GM19438 (cell line): ENCODE data around the gene STYK1.
"Not testable (repeated sequence)": the region's sequence is repeated elsewhere in the genome, so short reads cannot be mapped to it uniquely, and the experiment has no call there.

Source experiments
- ATAC-seq: cut with Tn5 transposase; IDR thresholded peaks from one replicate; pipeline ENCODE4 v1.9.1; 2021; ENCODE audit warnings: low read depth; ENCODE audit not compliant: unreplicated experiment

The STYK1 gene

GRCh38 chr12:10697156-10697555, 23.3 kb upstream of the STYK1 start:
- no peak for ATAC-seq

DNA sequence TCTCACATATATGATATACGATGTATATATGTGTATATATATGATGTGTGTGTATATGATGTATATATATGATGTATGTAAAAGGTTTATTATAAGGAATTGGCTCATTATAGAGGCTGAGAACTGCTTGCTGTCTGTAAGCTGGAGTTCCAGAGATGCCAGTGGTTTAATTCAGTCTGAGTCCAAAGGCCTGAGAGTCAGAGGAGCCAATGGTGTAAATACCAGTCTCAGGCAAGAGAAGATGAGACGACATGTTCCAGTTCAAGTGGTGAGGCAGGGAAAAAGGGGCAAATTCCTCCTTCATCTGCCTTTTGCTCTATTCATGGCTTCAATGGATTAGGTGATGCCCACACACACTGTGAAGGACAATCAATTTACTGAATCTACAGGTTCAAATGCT, 17.1 kb upstream of the STYK1 start:
- ATAC-seq: no peak

- ATAC-seq: no peak
These were observed 15.3 kb upstream of the STYK1 start for GRCh38 chr12:10689146-10689545.

DNA sequence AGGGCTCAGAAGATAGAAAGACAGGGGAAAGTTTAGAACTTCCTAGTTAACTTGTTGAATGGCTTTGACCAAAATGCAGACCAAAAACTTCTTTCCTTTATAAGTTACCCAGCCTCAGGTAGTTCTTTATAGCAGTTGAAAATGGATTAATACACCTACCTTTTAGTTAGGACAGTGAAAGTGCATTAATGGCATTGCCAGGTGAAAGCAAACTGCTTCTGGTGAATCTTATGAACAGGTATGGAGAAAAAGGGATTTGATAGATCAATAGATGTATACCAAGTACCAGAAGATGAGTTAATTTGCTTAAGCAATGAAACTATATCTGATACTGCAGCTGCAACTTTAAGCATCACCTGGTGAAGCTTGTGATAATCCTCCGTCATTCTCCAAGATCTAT, 14.2 kb upstream of the STYK1 start:
- ATAC-seq: no peak

DNA sequence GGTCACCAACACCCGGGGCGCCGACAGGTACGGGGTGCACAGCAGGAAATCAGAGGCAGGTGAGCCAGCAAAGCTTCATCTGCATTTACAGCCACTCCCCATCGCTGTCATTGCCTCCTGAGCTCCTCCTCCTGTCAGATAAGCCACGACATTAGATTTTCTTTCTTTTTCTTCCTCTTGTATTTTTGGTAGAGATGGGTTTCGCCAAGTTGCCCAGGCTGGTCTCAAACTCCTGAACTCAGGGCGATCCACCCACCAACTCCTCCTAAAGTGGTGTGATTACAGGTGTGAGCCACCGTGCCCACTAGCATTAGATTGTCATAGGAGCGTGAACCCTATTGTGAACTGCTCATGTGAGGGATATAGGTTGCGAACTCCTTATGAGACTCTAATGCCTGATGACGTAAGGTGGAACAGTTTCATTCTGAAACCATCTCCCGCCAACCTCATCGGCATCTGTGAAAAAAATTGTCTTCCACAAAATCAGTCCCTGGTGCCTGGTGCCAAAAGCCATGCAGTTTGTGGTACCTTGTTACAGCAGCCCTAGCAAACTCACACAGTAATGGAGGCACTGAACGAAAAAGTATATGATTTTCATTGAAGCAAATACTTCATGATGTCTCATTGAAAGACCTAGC, 1.5 kb downstream of the STYK1 start:
- ATAC-seq: no peak

- no peak for ATAC-seq
These were observed 4.3 kb downstream of the STYK1 start for GRCh38 chr12:10669533-10669932.

- no peak for ATAC-seq
These were observed 5.3 kb downstream of the STYK1 start for GRCh38 chr12:10668526-10668925.

- no peak for ATAC-seq
These were observed 6.3 kb downstream of the STYK1 start for GRCh38 chr12:10667581-10667980.

DNA sequence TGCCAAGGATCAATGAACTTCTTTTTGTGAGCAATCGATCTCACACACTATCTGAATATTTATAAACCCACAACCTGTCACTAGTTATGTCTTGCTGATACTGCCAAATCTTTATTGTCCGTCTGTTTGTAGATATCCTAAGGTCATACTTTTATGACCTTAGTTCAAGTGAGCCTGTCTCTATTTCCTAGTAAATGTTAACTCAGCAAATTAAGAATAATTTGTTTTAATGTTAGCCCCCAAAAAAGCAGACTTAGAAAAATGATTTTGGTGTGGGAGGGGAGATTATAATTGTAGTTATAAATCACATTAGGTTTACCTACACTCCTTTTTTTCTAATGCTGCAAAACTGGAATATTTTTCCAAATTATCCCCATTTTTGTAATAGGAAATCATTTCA, 9.4 kb downstream of the STYK1 start:
- ATAC-seq: no peak

GRCh38 chr12:10663869-10664268, 10.0 kb downstream of the STYK1 start:
- ATAC-seq: no peak

- ATAC-seq: no peak
These were observed 12.5 kb downstream of the STYK1 start for GRCh38 chr12:10661338-10661737.

GRCh38 chr12:10654003-10654402, 19.8 kb downstream of the STYK1 start:
- ATAC-seq: no peak

DNA sequence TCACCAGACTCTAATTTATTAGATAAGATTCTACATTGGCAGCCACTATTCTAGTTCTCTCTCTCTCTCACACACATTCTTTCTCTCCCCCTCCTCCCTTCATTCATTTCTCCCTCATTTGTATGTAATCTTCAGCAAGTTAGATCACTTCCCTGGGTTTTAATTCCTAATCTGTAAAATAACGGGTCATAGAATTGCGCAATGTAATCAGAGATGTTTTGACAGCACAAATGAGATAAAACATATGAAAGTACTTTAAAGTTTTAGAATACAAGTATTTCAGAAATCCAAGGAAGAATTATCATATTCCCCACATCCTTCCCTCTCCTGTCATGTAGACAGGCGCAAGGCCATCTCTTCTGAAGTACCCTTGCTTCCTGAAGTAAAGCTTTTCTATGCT, 21.7 kb downstream of the STYK1 start:
- ATAC-seq: no peak

- not testable (repeated sequence) for ATAC-seq
These were observed 27.3 kb downstream of the STYK1 start for GRCh38 chr12:10646576-10646975.

GRCh38 chr12:10645910-10646309, 27.9 kb downstream of the STYK1 start:
- no peak for ATAC-seq

DNA sequence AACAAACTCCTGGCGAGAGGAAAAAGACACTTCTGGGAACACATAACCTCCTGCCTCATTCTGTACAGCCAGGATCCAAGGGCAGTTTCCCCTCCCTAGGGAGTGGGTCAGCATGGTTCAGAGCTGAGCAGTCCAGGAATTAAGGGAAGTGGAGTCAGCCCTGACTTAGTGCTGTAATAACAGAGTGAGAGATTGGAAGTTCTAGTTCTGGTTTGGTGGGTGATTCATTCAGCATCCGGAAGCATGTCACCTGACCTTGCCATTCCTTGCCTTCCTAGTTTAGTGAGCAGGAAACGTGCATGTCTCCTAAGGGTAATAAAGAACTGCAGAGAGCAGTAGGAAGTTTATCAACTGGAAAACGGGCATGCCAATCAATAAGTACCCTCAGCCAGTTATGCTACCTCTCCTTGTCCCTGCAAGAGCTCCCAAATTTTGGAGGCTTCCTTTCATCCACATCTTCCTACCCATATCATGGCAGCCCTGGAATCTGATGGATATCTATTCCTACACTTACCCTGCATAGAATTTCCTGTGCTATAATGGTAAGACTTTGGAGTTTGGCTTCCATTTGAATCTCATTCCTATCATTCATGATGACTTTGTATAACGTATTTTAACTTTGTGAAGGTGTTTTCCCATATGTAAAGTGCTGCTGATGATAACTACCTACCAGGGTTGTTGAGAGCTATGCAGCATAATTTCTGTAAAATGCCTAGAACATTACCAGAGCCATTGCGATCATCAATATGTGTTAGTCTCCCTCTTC, 31.9 kb downstream of the STYK1 start:
- ATAC-seq: no peak

- ATAC-seq: no peak
These were observed 35.1 kb downstream of the STYK1 start for GRCh38 chr12:10638728-10639127.

GRCh38 chr12:10636611-10637010, 37.2 kb downstream of the STYK1 start:
- ATAC-seq: no peak

DNA sequence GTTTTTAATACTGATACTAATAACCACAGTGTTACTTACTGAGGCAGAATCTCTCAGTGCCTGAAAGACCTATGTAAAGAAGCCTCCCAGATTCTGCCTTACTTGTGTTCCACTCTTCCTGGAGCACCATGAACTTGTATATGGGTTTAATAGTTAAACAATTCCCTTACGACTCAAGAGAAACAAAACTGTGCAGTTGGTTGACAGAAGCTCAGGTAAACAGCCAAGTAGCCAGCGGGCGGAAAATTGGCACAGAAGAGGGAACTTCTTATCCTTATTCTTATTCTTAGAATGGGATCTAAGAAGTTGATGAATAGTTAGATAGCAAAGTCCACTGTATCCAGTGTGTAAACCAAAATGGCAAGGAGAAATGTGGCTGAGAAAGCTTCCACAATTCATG, 37.7 kb downstream of the STYK1 start:
- ATAC-seq: no peak

DNA sequence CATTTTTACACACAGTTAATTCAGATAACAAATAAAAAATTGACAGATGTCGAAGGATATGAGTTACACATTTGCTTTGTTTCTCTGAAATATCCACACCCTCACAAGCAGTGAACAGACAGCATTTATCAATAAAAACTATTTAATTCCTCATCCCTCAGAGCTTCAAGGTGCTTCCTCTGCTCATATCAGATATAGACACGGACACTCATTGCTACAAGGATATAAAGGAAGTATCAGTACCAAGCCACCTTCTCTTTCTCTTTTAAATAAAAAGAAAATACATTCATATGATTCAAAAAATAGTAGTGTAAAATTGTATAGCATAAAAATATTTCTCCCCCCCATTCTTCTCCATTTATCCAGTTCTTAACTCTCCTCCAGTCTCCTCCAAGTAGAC, 38.5 kb downstream of the STYK1 start:
- no peak for ATAC-seq

DNA sequence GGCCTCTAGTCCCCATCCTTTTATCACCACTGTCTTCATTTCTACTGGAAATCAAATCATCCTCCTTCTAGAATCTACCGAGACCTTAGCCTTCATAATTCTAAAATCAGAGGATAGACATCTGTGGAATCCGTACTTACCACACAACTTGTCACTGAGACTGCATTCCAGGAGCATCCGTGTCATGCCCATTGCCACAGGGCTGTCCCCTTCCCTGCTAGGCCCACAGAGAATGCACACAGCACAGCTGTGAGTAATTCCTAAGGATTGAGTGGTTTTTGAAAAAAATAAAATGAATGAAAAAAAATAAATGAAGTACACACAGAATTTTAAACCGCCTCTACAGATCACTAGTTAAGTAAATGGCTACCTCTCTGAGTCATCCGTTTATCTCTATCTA, 39.4 kb downstream of the STYK1 start:
- no peak for ATAC-seq

DNA sequence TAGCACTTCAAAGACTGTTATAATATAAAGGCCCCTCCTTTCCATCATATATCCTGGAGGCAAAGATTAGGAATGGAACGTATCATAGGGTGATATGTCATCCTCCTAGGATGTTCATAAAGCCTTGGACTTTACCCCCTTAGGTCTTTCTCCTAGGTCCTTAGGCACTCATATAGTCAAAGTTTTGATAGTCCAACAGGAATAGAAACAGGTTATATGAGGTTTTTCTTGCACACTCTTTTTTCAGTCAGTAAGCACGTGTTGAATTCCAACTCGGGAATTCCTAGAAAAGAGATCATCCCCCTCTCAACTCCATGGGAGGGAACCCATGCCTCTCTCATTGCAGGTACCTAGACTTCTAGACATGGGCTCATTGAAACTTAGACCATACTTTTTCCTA, 40.3 kb downstream of the STYK1 start:
- ATAC-seq: no peak
